Keratinocyte (primary cell): Measurements from ENCODE around the gene DPYSL4. TPM values are rescaled to one million over a fixed set of nuclear protein-coding genes. Genes with fewer than 3 reads are reported as not detected.

Experiments
- DNase-seq: peaks from one replicate; pipeline ENCODE4 v3.0.0-alpha.2; 2011; ENCODE audit warnings: low read depth, missing footprints, low spot score
- FAIRE-seq: peaks from 2 replicates; lab custom pipeline; 2011; peaks lifted over from hg19 to GRCh38; lab: Jason Lieb, UNC
- H2AFZ ChIP-seq: 2 replicates; pipeline ENCODE4 v1.6.0; 2012; ENCODE audit warnings: low read length, control low read depth, inconsistent platforms; ENCODE audit not compliant: control insufficient read depth
- H3K27ac ChIP-seq: 2 replicates; pipeline ENCODE4 v1.5.1; 2011; ENCODE audit warnings: low read length; ENCODE audit not compliant: control insufficient read depth, insufficient read depth
- H3K27me3 ChIP-seq: 3 replicates; pipeline ENCODE4 v1.6.0; 2011; ENCODE audit warnings: low read length; ENCODE audit not compliant: control insufficient read depth, insufficient read depth; ENCODE audit errors: extremely low read depth
- H3K36me3 ChIP-seq, 2 experiments: 2 replicates in 1 of 2; 3 replicates in 1 of 2; pipeline ENCODE4 v1.5.1; 2011; ENCODE audit warnings: low read length in 2 of 2, mild to moderate bottlenecking in 1 of 2; ENCODE audit not compliant: control insufficient read depth in 2 of 2, insufficient read depth in 2 of 2; ENCODE audit errors: extremely low read depth in 1 of 2
- H3K4me1 ChIP-seq: 3 replicates; pipeline ENCODE4 v1.5.1; 2011; ENCODE audit warnings: low read length; ENCODE audit not compliant: control insufficient read depth, insufficient read depth; ENCODE audit errors: extremely low read depth
- H3K4me2 ChIP-seq: 3 replicates; pipeline ENCODE4 v1.6.0; 2011; ENCODE audit warnings: low read depth, low read length; ENCODE audit not compliant: control insufficient read depth, insufficient read depth; ENCODE audit errors: extremely low read depth
- H3K4me3 ChIP-seq, 3 experiments: fragments of 200-600 bp in 1 of 3; sonication (generic) in 1 of 3; 2 replicates in 2 of 3; 3 replicates in 1 of 3; pipeline ENCODE4 v1.5.1; 2011 to 2016; ENCODE audit warnings: low read length in 3 of 3, mild to moderate bottlenecking in 3 of 3, control low read depth in 2 of 3, inconsistent platforms in 1 of 3, low read depth in 1 of 3, mixed read lengths in 1 of 3, mixed run types in 1 of 3, moderate library complexity in 1 of 3; ENCODE audit not compliant: control insufficient read depth in 2 of 3, insufficient read depth in 2 of 3; ENCODE audit errors: extremely low read depth in 1 of 3
- H3K79me2 ChIP-seq: 2 replicates; pipeline ENCODE4 v1.6.0; 2012; ENCODE audit warnings: low read length; ENCODE audit not compliant: control insufficient read depth, insufficient read depth
- H3K9ac ChIP-seq: 3 replicates; pipeline ENCODE4 v1.6.0; 2011; ENCODE audit warnings: low read length; ENCODE audit not compliant: control insufficient read depth, insufficient read depth; ENCODE audit errors: extremely low read depth
- H3K9me1 ChIP-seq: 3 replicates; pipeline ENCODE4 v1.6.0; 2011; ENCODE audit warnings: low read length; ENCODE audit not compliant: control insufficient read depth, insufficient read depth; ENCODE audit errors: extremely low read depth
- H3K9me3 ChIP-seq: 2 replicates; pipeline ENCODE4 v1.5.1; 2012; ENCODE audit warnings: low read depth, low read length; ENCODE audit not compliant: control insufficient read depth
- H4K20me1 ChIP-seq: 3 replicates; pipeline ENCODE4 v1.6.0; 2011; ENCODE audit warnings: low read length; ENCODE audit not compliant: control insufficient read depth, insufficient read depth; ENCODE audit errors: extremely low read depth
- CTCF ChIP-seq, 3 experiments: IDR thresholded peaks in 1 of 3; conservative IDR thresholded peaks in 1 of 3; optimal IDR thresholded peaks in 1 of 3; 2 replicates in 2 of 3; 3 replicates in 1 of 3; pipeline versions ENCODE3 to v1.5.1; 2011; ENCODE audit warnings: low read length in 3 of 3, mild to moderate bottlenecking in 3 of 3, moderate library complexity in 2 of 3, control low read depth in 1 of 3, inconsistent platforms in 1 of 3; ENCODE audit not compliant: insufficient read depth in 2 of 3; ENCODE audit errors: extremely low read depth in 1 of 3
- EZH2 ChIP-seq: IDR thresholded peaks from one replicate; pipeline ENCODE4 v1.6.1; 2012; ENCODE audit warnings: inconsistent platforms, mild to moderate bottlenecking, low read length, moderate library complexity
- dilution Hi-C: fragments of 300-500 bp; cut with MboI; formaldehyde crosslinking; loops from one replicate; pipeline ENCODE4 v1.7.0; 2020; ENCODE audit warnings: low sequenced_read_pairs; ENCODE audit not compliant: extremely low pct_ligation_motif_present
- polyA plus RNA-seq, 5 experiments: library from polyadenylated mRNA; depleted of rRNA in 3 of 5; stranded (reverse) in 3 of 5; stranded (forward) in 1 of 5; unstranded in 1 of 5; fragments of >200 nt; gene quantifications; 1 replicate in 1 of 5; 2 replicates in 3 of 5; 3 replicates in 1 of 5; pipeline versions ENCODE4 v1.2.1 to v1.2.3, GENCODE V29; 2011 to 2012; ENCODE audit warnings: missing spikeins in 2 of 5, low read depth in 1 of 5, low replicate concordance in 1 of 5

The DPYSL4 gene
- polyA plus RNA-seq, 1 donor (not counting 4 experiments of a cell fraction or from before 2014, with no cell fraction given) = 7.4 TPM

GRCh38 chr10:132252412-132252811 lies 65.7 kb downstream of the DPYSL4 start:
- dilution Hi-C loops = no loop called here

DNA sequence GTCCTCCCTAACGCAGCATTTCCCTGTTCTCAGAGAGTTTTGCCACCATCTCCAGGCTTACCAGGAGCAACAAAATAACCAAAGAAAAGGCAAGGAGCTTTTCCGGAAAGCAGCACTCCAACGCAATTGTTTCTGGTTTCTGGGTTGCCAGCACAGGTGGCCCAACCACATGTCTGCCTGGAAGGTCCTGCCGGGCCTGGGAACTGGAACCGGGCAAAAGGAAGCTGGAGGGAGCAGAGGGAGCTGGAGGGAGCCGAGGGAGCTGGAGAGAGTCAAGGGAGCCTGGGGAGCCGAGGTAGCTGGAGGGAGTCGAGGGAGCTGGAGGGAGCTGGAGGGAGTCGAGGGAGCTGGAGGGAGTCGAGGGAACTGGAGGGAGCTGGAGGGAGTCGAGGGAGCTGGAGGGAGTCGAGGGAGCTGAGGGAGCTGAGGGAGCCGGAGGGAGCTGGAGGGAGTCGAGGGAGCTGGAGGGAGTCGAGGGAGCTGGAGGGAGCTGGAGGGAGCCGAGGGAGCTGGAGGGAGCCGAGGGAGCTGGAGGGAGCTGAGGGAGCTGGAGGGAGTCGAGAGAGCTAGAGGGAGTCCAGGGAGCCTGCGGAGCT lies 66.4 kb downstream of the DPYSL4 start:
- FAIRE-seq = no peak
- Histone ChIP-seq H3K4me1 (no peaks in the 10 kb centered on the region), H3K4me2 (no peak overlapping the region), H3K36me3 (no peaks in the 10 kb centered on the region), H2AFZ (no peak overlapping the region), H3K79me2 (no peaks in the 10 kb centered on the region), H3K9me1 (no peaks in the 10 kb centered on the region), H3K27me3 (no peaks in the 10 kb centered on the region), H3K9ac (no peak overlapping the region), H3K4me3 (no peak overlapping the region), H3K9me3 (no peaks in the 10 kb centered on the region), H4K20me1 (no peaks in the 10 kb centered on the region), H3K27ac (no peak overlapping the region)
- dilution Hi-C loops = no loop called here
- no peak for DNase-seq
- no peak for TF ChIP-seq CTCF (optimal IDR thresholded peaks at IDR 0.05 in 1 of 3, IDR thresholded peaks at IDR 0.05 in 1 of 3, conservative IDR thresholded peaks at IDR 0.05 in 1 of 3; ENCODE audit: extremely low read depth in 1 of 3, insufficient read depth in 2 of 3, low read length in 3 of 3)

More at GRCh38 chr10:132252412-132252811, 65.7 kb downstream of the DPYSL4 start:
- H3K4me2 ChIP-seq = no peak overlapping the region
- H2AFZ ChIP-seq = no peak overlapping the region
- DNase-seq (no peak), FAIRE-seq (no peak)
- TF ChIP-seq EZH2 = no peak
- TF ChIP-seq CTCF (optimal IDR thresholded peaks at IDR 0.05 in 1 of 3, IDR thresholded peaks at IDR 0.05 in 1 of 3, conservative IDR thresholded peaks at IDR 0.05 in 1 of 3; ENCODE audit: extremely low read depth in 1 of 3, insufficient read depth in 2 of 3, low read length in 3 of 3) = peak in 1 of 3 experiments; percentile 13
- no peaks in the 10 kb centered on the region for H3K36me3 ChIP-seq
- no peaks in the 10 kb centered on the region for H3K27me3 ChIP-seq
- H3K9ac ChIP-seq = no peak overlapping the region
- no peak overlapping the region for H3K27ac ChIP-seq
- H3K4me3 ChIP-seq = no peak overlapping the region
- no peaks in the 10 kb centered on the region for H3K79me2 ChIP-seq
- H4K20me1 ChIP-seq = no peaks in the 10 kb centered on the region
- no peaks in the 10 kb centered on the region for H3K9me3 ChIP-seq
- no peaks in the 10 kb centered on the region for H3K4me1 ChIP-seq
- no peaks in the 10 kb centered on the region for H3K9me1 ChIP-seq
